ENCODE results near the gene CDC42BPB. TPM values are rescaled to one million over a fixed set of nuclear protein-coding genes. Genes with fewer than 3 reads are reported as not detected.

CDC42BPB gene
- total and polyA plus RNA-seq, 8 donors: 73.4 to 91.4 (median 79.5) TPM

GRCh38 chr14:102923201-102923924 is 134.0 kb downstream of the CDC42BPB start:
- DNase-seq (peak in 1 of 4 donors; percentile 78), ATAC-seq (no peak)
- Histone ChIP-seq H3K4me1 (peaks cover 7 to 20% of the 10 kb centered on the region in 2 donors), H3K27ac (no peak overlapping the region), H3K9me3 (no peaks in the 10 kb centered on the region), H3K36me3 (no peaks in the 10 kb centered on the region), H3K4me3 (peak overlapping the region; percentile 1 to 26), H3K27me3 (peaks cover 24 to 75% of the 10 kb centered on the region in 2 donors)
- intact Hi-C loops (cut with DNase I): loop anchor here in 1 of 2 donors (10.0 kb wide), 1 partner anchor 149 kb away; the partner anchor contains the start of gene TRAF3
- TF ChIP-seq CTCF (IDR thresholded peaks at IDR 0.05): no peak

- peak in 1 of 4 donors; percentile 82 for DNase-seq
- Histone ChIP-seq H3K4me3 (peak within 1 kb of the TSS; percentile 1 to 26), H3K9me3 (no peaks in the 10 kb centered on the region), H3K4me1 (peaks cover 7 to 14% of the 10 kb centered on the region in 2 donors), H3K36me3 (no peaks in the 10 kb centered on the region), H3K27ac (no peak within 1 kb of the TSS), H3K27me3 (peaks cover 24 to 68% of the 10 kb centered on the region in 2 donors)
- intact Hi-C loops (cut with DNase I): loop anchor here in 1 of 2 donors (10.0 kb wide), 1 partner anchor 148 kb away; the partner anchor contains the start of gene TRAF3
- ATAC-seq: peak; percentile 29
- no peak for TF ChIP-seq CTCF (IDR thresholded peaks at IDR 0.05)
Observed at GRCh38 chr14:102922490-102923200, 134.7 kb downstream of the CDC42BPB start, which contains the start of gene AMN. TSS of gene AMN (plus strand) at chr14:102922663. CDS start at chr14:102922689, 26 bp downstream.

GRCh38 chr14:102920998-102921304 is 136.4 kb downstream of the CDC42BPB start:
- Histone ChIP-seq H3K36me3 (no peaks in the 10 kb centered on the region), H3K9me3 (no peaks in the 10 kb centered on the region), H3K4me3 (no peak overlapping the region), H3K27ac (no peak overlapping the region), H3K27me3 (peaks cover 24 to 51% of the 10 kb centered on the region in 2 donors), H3K4me1 (peaks cover 7 to 14% of the 10 kb centered on the region in 2 donors)
- ATAC-seq: no peak
- TF ChIP-seq CTCF (IDR thresholded peaks at IDR 0.05): no peak
- intact Hi-C loops (cut with DNase I): loop anchor here in 1 of 2 donors (10.0 kb wide), 1 partner anchor 146 kb away; the partner anchor contains the start of gene TRAF3
- DNase-seq: no peak

GRCh38 chr14:102920273-102920997 is 136.9 kb downstream of the CDC42BPB start:
- intact Hi-C loops (cut with DNase I): loop anchor here in 1 of 2 donors (10.0 kb wide), 1 partner anchor 146 kb away; the partner anchor contains the start of gene TRAF3
- Histone ChIP-seq H3K27ac (no peak overlapping the region), H3K4me3 (no peak overlapping the region), H3K36me3 (no peaks in the 10 kb centered on the region), H3K27me3 (peaks cover 24 to 46% of the 10 kb centered on the region in 2 donors), H3K4me1 (peaks cover 7 to 14% of the 10 kb centered on the region in 2 donors), H3K9me3 (no peaks in the 10 kb centered on the region)
- ATAC-seq (no peak), DNase-seq (no peak)
- TF ChIP-seq CTCF (IDR thresholded peaks at IDR 0.05): no peak

Measured in left lung (tissue), 10 donors.